Neutrophil (primary cell): ENCODE data around the gene DDC.

Experiments
- H3K27ac ChIP-seq: fragments of 200-600 bp; sonication (generic); 2 replicates; pipeline ENCODE4 v1.5.1; 2016; ENCODE audit warnings: mild to moderate bottlenecking, moderate library complexity
- H3K27me3 ChIP-seq: fragments of 200-600 bp; sonication (generic); 2 replicates; pipeline ENCODE4 v1.6.0; 2016; ENCODE audit warnings: mild to moderate bottlenecking
- H3K36me3 ChIP-seq: fragments of 200-600 bp; sonication (generic); 2 replicates; pipeline ENCODE4 v1.5.1; 2017
- H3K4me1 ChIP-seq, 2 experiments: fragments of 200-600 bp in 1 of 2; sonication (generic) in 1 of 2; 1 replicate in 1 of 2; 2 replicates in 1 of 2; pipeline versions ENCODE4 v1.5.1 to v1.6.1; 2013 to 2016; ENCODE audit warnings: low read depth in 1 of 2, low read length in 1 of 2, mild to moderate bottlenecking in 1 of 2, moderate library complexity in 1 of 2; ENCODE audit not compliant: control insufficient read depth in 1 of 2, insufficient read depth in 1 of 2
- H3K4me3 ChIP-seq, 2 experiments: fragments of 200-600 bp in 1 of 2; sonication (generic) in 1 of 2; 1 replicate in 1 of 2; 2 replicates in 1 of 2; pipeline ENCODE4 v1.5.1; 2013 to 2016; ENCODE audit warnings: low read depth in 1 of 2, low read length in 1 of 2, mild to moderate bottlenecking in 1 of 2, moderate library complexity in 1 of 2
- H3K9me3 ChIP-seq: fragments of 200-600 bp; sonication (generic); 2 replicates; pipeline ENCODE4 v1.5.1; 2016
- TF ChIP-seq, protein P1 (sequence below): fragments of 200-600 bp; sonication (generic); IDR thresholded peaks from 2 replicates; pipeline ENCODE4 v1.5.1; 2016; ENCODE audit warnings: antibody characterized with exemption

The DDC gene

DNA sequence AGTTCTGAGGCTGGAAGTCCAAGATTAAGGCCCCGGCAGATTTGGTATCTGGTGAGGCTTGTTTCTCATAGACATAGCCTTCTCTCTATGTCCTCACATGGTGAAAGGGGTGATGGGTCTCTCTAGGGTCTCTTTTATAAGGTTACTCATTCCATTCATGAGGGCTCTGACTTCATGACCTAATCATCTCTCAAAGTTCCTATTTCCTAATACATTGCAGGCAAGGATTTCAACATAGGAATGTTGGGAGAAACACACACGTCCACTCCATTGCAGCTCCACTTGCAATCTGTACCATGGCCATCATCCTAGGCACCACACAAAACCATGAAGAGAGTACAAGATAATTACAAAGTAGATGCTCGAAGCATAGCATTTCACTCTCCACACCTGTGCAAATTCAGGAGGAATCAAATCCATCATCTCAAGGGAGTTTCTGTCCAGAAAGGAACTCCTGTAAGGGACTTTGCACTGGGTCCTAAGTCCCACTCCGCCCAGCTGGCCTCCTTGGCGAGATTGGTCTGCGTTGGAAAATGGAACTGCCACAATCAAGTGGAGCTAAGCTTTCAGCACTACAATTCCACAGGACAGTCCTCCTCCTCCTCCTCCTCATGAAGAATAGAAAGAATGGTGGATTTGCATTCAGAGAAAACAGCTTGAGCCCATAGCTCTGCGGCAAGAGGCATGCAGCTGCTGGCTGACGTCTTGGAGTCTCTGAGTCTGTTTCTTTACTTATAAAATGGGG, 8.8 kb downstream of the DDC start:
- no peaks in the 10 kb centered on the region for H3K9me3 ChIP-seq
- peaks cover 60% of the 10 kb centered on the region for H3K27me3 ChIP-seq
- H3K27ac ChIP-seq = no peak overlapping the region
- no peaks in the 10 kb centered on the region for H3K4me1 ChIP-seq
- no peaks in the 10 kb centered on the region for H3K36me3 ChIP-seq
- TF ChIP-seq, protein P1, sequence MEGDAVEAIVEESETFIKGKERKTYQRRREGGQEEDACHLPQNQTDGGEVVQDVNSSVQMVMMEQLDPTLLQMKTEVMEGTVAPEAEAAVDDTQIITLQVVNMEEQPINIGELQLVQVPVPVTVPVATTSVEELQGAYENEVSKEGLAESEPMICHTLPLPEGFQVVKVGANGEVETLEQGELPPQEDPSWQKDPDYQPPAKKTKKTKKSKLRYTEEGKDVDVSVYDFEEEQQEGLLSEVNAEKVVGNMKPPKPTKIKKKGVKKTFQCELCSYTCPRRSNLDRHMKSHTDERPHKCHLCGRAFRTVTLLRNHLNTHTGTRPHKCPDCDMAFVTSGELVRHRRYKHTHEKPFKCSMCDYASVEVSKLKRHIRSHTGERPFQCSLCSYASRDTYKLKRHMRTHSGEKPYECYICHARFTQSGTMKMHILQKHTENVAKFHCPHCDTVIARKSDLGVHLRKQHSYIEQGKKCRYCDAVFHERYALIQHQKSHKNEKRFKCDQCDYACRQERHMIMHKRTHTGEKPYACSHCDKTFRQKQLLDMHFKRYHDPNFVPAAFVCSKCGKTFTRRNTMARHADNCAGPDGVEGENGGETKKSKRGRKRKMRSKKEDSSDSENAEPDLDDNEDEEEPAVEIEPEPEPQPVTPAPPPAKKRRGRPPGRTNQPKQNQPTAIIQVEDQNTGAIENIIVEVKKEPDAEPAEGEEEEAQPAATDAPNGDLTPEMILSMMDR = no peak
- H3K4me3 ChIP-seq = no peak overlapping the region

DNA sequence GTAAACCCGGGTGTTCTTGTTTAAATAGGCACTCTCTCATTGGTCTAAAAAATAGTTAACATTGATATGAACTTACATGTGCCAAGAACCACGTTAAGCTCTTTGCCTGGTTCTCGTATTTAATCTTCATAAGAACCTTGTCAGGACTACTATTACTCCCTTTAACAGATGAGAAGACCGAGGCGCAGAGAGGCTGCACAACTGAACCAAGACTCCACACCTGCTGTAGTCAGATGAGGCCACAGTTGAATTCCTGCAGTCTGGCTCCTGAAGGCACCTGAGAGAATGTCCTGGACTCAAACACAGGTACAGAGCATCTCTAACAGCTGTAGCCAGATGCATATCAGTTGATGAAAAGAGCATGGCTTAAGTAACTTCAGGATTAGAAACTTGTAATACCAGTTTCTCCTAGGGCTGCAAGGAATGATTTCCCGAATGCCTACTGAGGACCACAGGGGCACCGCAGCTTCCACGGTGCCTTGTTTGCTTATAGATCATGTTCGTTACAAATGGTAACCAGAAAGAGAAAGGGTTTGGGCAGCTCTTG, 9.5 kb downstream of the DDC start:
- no peaks in the 10 kb centered on the region for H3K9me3 ChIP-seq
- H3K27me3 ChIP-seq = peaks cover 55% of the 10 kb centered on the region
- TF ChIP-seq, protein P1 = no peak

DNA sequence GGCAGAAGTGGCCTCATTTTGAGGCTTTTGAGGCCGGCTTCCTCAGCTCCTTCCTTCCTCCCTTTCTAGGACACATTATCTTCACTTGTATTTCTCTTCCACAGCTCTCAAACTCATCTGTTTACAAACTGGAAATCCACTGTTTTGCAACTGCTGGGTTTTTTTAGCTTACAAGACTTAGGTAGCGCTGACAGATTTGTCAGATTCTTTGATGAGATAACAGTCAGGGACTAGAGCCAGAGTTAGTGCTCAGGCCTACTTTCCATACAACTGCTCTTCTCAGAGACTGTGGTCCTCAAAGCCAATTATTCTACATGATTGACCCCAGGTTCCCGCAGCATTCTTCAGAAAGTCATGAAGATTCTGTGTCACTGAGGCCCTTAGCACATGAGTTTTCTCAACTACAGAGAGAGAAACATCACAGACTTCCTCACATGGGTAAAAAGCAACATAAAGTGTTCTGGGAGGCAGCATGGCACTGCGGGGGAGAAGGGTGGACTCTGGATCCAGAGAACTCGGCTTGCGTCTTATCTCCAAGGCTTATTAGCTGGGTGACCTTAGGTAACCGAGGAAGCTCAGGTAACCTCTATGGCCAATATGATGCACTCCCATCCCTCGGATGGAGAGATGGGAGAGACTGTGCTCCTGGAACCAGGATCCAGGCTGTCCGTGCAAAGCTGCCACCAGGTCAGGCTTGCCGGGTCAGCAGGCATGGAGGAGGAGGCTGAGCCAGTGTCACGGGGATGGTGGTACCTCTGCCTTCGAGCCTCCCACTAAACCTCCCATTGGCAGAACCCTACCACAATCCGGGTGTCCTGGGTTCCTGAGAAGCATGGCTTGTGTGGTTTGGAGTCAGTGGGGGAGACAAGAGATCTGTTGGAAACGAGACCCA, 10.5 kb downstream of the DDC start:
- TF ChIP-seq, protein P1 = no peak
- peaks cover 45% of the 10 kb centered on the region for H3K27me3 ChIP-seq
- no peaks in the 10 kb centered on the region for H3K36me3 ChIP-seq
- H3K9me3 ChIP-seq = no peaks in the 10 kb centered on the region
- H3K4me3 ChIP-seq = no peak overlapping the region
- no peak overlapping the region for H3K27ac ChIP-seq
- no peaks in the 10 kb centered on the region for H3K4me1 ChIP-seq

More for the DNA sequence above, 9.5 kb downstream of the DDC start:
- no peaks in the 10 kb centered on the region for H3K4me1 ChIP-seq
- no peaks in the 10 kb centered on the region for H3K36me3 ChIP-seq
- H3K4me3 ChIP-seq = no peak overlapping the region
- no peak overlapping the region for H3K27ac ChIP-seq

DNA sequence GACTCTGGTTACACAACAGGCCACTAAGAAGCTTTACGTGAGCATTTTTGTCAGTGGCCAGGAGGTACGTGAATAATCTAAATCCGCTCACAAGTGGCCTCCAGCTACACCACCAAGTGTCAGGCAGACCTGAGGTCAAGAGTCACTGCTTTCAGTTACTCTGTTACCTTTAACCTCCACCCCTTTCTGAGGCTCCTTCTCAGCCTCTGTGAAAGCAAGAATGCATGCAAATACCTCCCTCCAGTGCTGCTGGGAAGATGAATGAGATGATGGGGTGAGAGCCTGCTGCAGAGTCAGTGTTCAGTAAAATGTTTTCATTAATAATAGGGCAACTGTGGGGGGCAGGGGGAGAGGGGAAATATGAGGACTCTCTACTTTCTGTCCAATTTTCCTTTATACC, 11.2 kb downstream of the DDC start:
- TF ChIP-seq, protein P1 = no peak
- Histone ChIP-seq H3K4me1 (no peaks in the 10 kb centered on the region), H3K27ac (no peak overlapping the region), H3K9me3 (no peaks in the 10 kb centered on the region), H3K36me3 (no peaks in the 10 kb centered on the region), H3K27me3 (peaks cover 38% of the 10 kb centered on the region), H3K4me3 (no peak overlapping the region)

DNA sequence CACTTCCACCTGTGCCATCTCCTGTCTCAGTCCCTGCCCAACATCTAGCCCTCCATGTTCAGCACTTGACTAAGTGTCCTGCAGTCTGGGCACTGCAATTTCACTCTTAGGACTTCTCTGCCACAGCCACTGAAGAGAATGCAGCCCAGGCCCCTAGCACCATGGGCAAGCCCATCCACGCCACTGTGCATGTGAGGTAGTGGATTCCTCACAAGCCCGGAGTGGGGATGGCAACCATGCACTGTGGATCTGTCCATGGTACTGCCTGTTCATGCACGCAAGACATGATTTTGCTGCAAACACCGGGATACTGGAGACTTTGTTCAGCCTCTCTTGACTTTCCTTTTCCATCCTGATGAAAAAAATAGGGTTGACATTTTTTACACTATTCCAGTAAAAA, 12.3 kb downstream of the DDC start:
- TF ChIP-seq, protein P1 = no peak
- H3K36me3 ChIP-seq = no peaks in the 10 kb centered on the region
- H3K27me3 ChIP-seq = peaks cover 28% of the 10 kb centered on the region
- H3K4me1 ChIP-seq = no peaks in the 10 kb centered on the region
- H3K9me3 ChIP-seq = no peaks in the 10 kb centered on the region
- H3K4me3 ChIP-seq = no peak overlapping the region
- no peak overlapping the region for H3K27ac ChIP-seq
